Thymus (tissue), 11 donors: ENCODE data around the gene SOX4. TPM values are rescaled to one million over a fixed set of nuclear protein-coding genes. Genes with fewer than 3 reads are reported as not detected.
A peak's percentile ranks its signal among the peaks of the same experiment; 100 is the strongest.

Experiments
- DNase-seq, 9 donors: peaks; one replicate each; pipeline ENCODE4 v3.0.0-alpha.2; 2013; ENCODE audit warnings: low spot score in 9 of 9, low read depth in 6 of 9, missing footprints in 1 of 9
- H3K27ac ChIP-seq, 2 donors: one replicate each; pipeline ENCODE4 v1.5.1; 2013; ENCODE audit warnings: control low read depth in 1 of 2, low read depth in 1 of 2, low read length in 1 of 2, mild to moderate bottlenecking in 1 of 2, moderate library complexity in 1 of 2
- H3K27me3 ChIP-seq, 2 donors: one replicate each; pipeline ENCODE4 v1.5.1; 2013; ENCODE audit warnings: low read length in 1 of 2; ENCODE audit not compliant: control insufficient read depth in 2 of 2, insufficient read depth in 1 of 2
- H3K36me3 ChIP-seq, 2 donors: one replicate each; pipeline ENCODE4 v1.5.1; 2013; ENCODE audit warnings: low read length in 1 of 2, mild to moderate bottlenecking in 1 of 2, moderate library complexity in 1 of 2; ENCODE audit not compliant: control insufficient read depth in 2 of 2, insufficient read depth in 2 of 2
- H3K4me1 ChIP-seq, 2 donors: one replicate each; pipeline ENCODE4 v1.5.1; 2013; ENCODE audit warnings: low read length in 2 of 2; ENCODE audit not compliant: control insufficient read depth in 2 of 2, insufficient read depth in 2 of 2
- H3K4me3 ChIP-seq, 2 donors: one replicate each; pipeline ENCODE4 v1.5.1; 2013; ENCODE audit warnings: low read length in 2 of 2, control low read depth in 1 of 2, mild to moderate bottlenecking in 1 of 2
- H3K9me3 ChIP-seq, 2 donors: one replicate each; pipeline ENCODE4 v1.5.1; 2013; ENCODE audit warnings: low read length in 1 of 2, mild to moderate bottlenecking in 1 of 2; ENCODE audit not compliant: control insufficient read depth in 2 of 2, insufficient read depth in 1 of 2
- WGBS: extraction: QIAGEN DNeasy Blood & Tissue Kit; methylation state at CpG from one replicate; pipeline ENCODE4 v1.1.7; 2013; 5-methylcytosine and 5-hydroxymethylcytosine counted together
- polyA plus RNA-seq: library from polyadenylated mRNA; stranded (reverse); fragments of 200-250 nt; gene quantifications from one replicate; pipeline ENCODE4 v1.2.3, GENCODE V29; 2013
- total RNA-seq: library from RNA; stranded (reverse); fragments of 120-200 nt; gene quantifications from one replicate; pipeline ENCODE4 v1.2.4, GENCODE V29; 2013
- donor health status: healthy.

Gene SOX4
- total and polyA plus RNA-seq, 2 donors, result 58.0 to 85.7 TPM

DNA sequence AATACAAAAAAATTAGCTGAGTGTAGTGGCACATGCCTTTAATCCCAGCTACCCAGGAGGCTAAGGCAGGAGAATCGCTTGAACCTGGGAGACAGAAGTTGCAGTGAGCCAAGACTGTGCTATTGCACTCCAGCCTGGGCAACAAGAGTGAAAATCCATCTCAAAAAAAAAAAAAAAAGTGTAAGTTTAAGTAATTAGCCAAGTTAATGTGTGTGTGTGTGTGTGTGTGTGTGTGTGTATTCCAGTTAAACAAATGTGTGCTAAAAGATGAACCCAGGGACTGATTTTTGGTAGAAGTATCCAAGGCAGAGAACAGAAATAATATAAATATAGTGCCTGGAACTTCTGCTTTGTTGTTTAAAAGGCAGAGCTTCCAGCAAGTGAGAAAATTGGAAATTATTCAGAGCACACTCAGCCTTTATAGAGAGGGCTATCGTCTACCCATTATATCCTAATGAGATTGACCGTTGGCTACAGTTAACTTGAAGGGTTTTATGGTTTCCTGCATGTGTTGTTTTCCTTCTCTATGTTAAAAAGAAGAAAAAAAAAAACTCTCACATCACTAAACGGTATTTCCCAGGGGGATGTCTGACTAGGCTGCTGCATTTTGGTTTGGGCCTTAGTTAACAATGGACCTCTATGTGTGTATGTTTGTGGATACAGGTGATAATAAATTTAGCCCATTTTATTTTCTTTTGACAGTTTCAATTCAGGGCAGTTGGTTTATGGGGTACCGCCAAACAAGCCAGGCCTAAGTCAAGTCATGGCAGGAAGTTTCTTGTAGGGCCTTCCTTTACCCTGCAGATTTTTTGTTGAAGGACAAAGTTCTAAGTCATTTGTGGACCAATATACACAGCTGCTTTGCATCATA lies 9.8 kb downstream of the SOX4 start:
- Histone ChIP-seq H3K9me3 (peaks cover 1 to 5% of the 10 kb centered on the region in 2 donors), H3K4me1 (peaks cover 6 to 26% of the 10 kb centered on the region in 2 donors), H3K4me3 (no peak overlapping the region), H3K27ac (peak overlapping the region in 1 of 2 donors; percentile 22), H3K27me3 (no peaks in the 10 kb centered on the region), H3K36me3 (peaks cover 10 to 29% of the 10 kb centered on the region in 2 donors)
- peak in 1 of 9 donors; percentile 56 for DNase-seq
- WGBS, result 24% methylated on average over 5 of the region's 5 CpGs

GRCh38 chr6:21604081-21604480 lies 10.5 kb downstream of the SOX4 start:
- 30% methylated on average over 3 of the region's 3 CpGs for WGBS
- Histone ChIP-seq H3K4me1 (peaks cover 6 to 20% of the 10 kb centered on the region in 2 donors), H3K4me3 (no peak overlapping the region), H3K27me3 (no peaks in the 10 kb centered on the region), H3K36me3 (peaks cover 10 to 22% of the 10 kb centered on the region in 2 donors), H3K27ac (peak overlapping the region in 1 of 2 donors; percentile 22), H3K9me3 (peaks cover 1 to 5% of the 10 kb centered on the region in 2 donors)
- no peak for DNase-seq

DNA sequence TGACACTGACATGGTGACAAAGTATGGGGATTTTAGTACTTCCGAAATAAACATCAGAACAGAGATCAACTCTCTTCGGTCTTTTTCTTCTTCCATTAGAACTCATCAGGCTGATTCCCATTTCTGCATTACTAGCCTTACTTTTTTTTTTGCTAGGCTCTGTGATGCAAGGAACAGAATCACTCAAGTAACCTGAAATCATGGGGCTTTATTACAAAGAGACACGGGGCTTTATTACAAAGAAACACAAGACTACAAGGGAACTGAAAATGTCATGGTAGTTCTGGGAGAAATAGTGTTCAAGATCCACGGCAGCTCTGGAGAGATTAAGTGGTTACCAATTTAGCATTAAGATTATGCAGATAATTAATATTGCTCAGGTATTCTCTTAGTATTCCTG lies 11.6 kb downstream of the SOX4 start:
- Histone ChIP-seq H3K4me3 (no peak overlapping the region), H3K9me3 (peaks cover 1 to 5% of the 10 kb centered on the region in 2 donors), H3K27ac (no peak overlapping the region), H3K36me3 (peaks cover 10 to 12% of the 10 kb centered on the region in 2 donors), H3K27me3 (no peaks in the 10 kb centered on the region), H3K4me1 (peaks cover 6 to 20% of the 10 kb centered on the region in 2 donors)
- 93% methylated on average over 4 of the region's 4 CpGs for WGBS
- DNase-seq, result no peak

DNA sequence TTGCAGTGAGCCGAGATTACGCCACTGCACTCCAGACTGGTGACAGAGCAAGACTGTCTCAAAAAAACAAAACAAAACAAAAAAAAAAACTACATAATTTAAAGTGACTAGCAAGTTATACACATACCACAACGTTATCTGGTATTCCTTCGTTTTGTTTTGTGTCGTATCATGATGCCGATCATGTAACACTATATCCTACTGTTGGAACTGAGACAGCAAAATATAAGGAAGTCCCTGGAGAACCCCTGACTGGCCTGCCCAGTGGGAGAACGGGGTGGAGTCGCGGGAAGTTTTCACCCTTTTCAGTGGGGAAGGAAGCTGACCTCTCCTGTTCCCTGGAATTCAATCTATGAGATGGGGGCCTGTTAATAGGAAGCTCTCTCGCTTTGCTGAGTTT lies 15.1 kb downstream of the SOX4 start:
- peaks cover under 1 to 10% of the 10 kb centered on the region in 2 donors for H3K4me1 ChIP-seq
- H3K27ac ChIP-seq, result no peak overlapping the region
- H3K36me3 ChIP-seq, result no peaks in the 10 kb centered on the region
- no peak overlapping the region for H3K4me3 ChIP-seq
- H3K9me3 ChIP-seq, result no peaks in the 10 kb centered on the region
- H3K27me3 ChIP-seq, result no peaks in the 10 kb centered on the region
- WGBS, result 95% methylated on average over 10 of the region's 10 CpGs
- DNase-seq, result no peak

DNA sequence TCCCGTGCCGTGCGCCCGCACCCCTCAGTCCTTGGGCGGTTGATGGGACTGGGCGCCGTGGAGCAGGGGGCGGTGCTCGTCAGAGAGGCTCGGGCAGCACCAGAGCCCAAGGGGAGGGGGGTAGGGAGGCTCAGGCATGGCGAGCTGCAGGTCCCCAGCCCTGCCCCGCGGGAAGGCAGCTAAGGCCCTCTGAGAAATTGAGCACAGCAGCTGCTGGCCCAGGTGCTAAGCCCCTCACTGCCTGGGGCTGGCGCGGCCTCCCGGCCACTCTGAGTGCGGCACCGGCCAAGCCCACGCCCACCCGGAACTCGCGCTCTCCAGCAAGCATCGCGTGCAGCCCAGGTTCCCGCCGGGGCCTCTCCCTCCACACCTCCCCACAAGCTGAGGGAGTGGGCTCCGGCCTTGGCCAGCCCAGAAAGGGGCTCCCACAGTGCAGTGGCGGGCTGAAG lies 16.4 kb downstream of the SOX4 start:
- Histone ChIP-seq H3K27me3 (no peaks in the 10 kb centered on the region), H3K4me3 (no peak overlapping the region), H3K9me3 (no peaks in the 10 kb centered on the region), H3K36me3 (no peaks in the 10 kb centered on the region), H3K27ac (no peak overlapping the region), H3K4me1 (peaks cover 0 to 8% of the 10 kb centered on the region in 2 donors)
- 98% methylated on average over 28 of the region's 28 CpGs for WGBS
- no peak for DNase-seq

DNA sequence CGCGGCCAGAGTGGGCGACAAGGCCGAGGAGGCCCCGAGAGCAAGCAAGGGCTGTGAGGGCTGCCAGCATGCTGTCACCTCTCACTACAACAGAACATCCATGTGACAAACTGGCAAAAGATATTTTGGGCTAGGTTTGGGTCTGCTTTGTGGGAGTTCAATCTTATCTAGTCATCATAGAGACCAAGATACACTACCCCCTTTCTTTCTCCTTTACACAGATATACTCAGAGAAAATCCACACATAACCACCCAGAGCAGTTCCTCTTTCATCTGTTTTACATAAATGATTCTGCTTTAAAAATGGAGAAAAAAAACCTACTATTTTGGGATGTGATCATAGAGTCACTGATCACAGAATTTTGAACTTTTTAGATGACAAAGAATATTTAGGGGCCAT lies 16.8 kb downstream of the SOX4 start:
- Histone ChIP-seq H3K27me3 (no peaks in the 10 kb centered on the region), H3K36me3 (no peaks in the 10 kb centered on the region), H3K27ac (no peak overlapping the region), H3K4me3 (no peak overlapping the region), H3K4me1 (peaks cover 0 to 12% of the 10 kb centered on the region in 2 donors), H3K9me3 (no peaks in the 10 kb centered on the region)
- no peak for DNase-seq
- WGBS, result 96% methylated on average over 5 of the region's 5 CpGs

- Histone ChIP-seq H3K27me3 (no peaks in the 10 kb centered on the region), H3K9me3 (no peaks in the 10 kb centered on the region), H3K4me3 (no peak overlapping the region), H3K27ac (no peak overlapping the region), H3K4me1 (peaks cover 0 to 20% of the 10 kb centered on the region in 2 donors), H3K36me3 (no peaks in the 10 kb centered on the region)
- no peak for DNase-seq
- 99% methylated on average over 3 of the region's 3 CpGs for WGBS
Observed at GRCh38 chr6:21611485-21611884, 17.9 kb downstream of the SOX4 start.

GRCh38 chr6:21612067-21612745 lies 18.7 kb downstream of the SOX4 start:
- DNase-seq, result no peak
- 98% methylated on average over 6 of the region's 6 CpGs for WGBS
- Histone ChIP-seq H3K27ac (no peak overlapping the region), H3K9me3 (no peaks in the 10 kb centered on the region), H3K4me3 (no peak overlapping the region), H3K27me3 (no peaks in the 10 kb centered on the region), H3K36me3 (no peaks in the 10 kb centered on the region), H3K4me1 (peaks cover 0 to 20% of the 10 kb centered on the region in 2 donors)

DNA sequence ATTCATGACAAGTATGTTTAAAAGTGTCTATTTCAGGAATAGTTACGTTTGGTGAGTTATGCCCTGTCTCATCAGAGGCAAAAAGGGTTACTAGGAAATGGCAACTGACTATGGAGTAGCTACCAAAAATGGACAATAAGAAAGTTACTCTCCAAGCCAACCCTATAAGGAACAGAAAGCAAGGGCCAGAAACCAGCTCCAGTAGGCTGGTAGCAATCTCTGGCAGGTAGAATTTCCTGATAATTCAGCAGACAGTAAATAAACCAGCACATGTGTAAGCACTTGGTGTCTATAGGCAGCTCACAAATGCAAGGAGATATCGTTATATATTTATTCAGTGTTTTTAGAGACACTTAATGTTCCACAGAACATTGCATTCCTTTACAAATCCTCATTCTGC lies 20.3 kb downstream of the SOX4 start:
- WGBS, result 92% methylated on average over 2 of the region's 2 CpGs
- Histone ChIP-seq H3K4me3 (no peak overlapping the region), H3K9me3 (no peaks in the 10 kb centered on the region), H3K27ac (no peak overlapping the region), H3K27me3 (no peaks in the 10 kb centered on the region), H3K36me3 (no peaks in the 10 kb centered on the region), H3K4me1 (peaks cover 0 to 20% of the 10 kb centered on the region in 2 donors)
- DNase-seq, result no peak
